Epidermal melanocyte (primary cell): ENCODE data around the gene CFAP161.
A peak's percentile ranks its signal among the peaks of the same experiment; 100 is the strongest.
"Not testable (repeated sequence)": the region's sequence is repeated elsewhere in the genome, so short reads cannot be mapped to it uniquely, and the experiment has no call there.

ENCODE experiments used
- DNase-seq: peaks from one replicate; pipeline ENCODE4 v3.0.0; 2011; ENCODE audit warnings: low spot score; ENCODE audit not compliant: insufficient read length

Gene CFAP161

DNA sequence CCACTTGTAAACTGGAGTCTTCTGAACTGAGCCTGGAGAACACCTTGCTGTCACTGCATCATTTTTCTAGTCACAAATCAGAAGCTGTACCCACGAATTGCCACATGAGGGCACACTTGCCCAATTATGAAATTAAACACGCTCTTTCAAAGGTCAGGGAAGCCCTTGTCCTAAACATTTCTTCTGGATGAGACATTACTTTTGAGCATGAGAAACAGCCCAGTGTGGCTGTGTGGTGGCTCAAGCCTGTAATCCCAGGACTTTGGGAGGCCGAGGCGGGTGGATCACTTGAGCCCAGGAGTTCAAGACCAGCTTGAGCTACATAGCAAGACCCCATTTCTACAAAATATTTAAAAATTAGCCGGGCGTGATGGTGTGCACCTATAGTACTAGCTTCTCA lies 27.5 kb upstream of the CFAP161 start:
- DNase-seq = peak; percentile 77

DNA sequence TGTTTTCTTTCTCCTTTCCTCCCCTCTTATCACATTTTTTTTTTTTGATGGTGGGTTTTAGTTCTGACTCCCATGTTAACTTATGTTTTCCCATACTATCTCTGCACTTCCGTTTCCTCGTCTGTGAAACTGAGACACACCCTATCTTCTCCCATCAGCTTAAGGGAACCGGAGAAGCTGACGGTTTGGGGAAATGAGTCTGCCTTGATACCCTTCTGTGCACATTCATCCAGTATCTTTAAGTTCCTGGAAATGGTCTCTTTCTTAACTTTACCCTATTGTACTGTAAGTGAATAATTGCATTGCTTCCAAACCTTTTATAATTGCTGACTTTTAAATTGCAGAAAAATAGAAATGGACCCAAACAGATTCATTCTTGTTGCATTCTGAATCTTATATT lies 26.2 kb upstream of the CFAP161 start:
- DNase-seq = no peak

DNA sequence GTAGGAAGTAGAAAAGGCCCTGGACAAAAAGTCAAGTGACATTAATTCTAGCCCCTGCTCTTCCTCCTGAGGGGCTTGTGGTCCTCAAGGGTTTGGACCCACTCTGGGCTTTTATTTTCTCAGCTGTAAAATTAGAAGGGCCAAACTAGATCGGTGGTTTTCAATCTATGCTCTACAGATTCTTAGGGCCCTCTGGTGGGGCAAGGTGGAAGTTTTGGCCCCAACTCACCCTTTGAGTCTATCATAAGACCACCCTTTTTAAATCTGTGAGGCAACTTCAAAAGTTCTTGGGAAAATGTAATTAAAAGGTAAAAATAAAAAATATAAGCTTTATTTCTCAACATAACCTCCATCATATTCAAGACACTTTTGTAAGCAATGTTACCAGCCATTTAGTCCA lies 25.6 kb upstream of the CFAP161 start:
- no peak for DNase-seq

- DNase-seq = no peak
These were observed 23.1 kb upstream of the CFAP161 start for GRCh38 chr15:81111018-81111417.

DNA sequence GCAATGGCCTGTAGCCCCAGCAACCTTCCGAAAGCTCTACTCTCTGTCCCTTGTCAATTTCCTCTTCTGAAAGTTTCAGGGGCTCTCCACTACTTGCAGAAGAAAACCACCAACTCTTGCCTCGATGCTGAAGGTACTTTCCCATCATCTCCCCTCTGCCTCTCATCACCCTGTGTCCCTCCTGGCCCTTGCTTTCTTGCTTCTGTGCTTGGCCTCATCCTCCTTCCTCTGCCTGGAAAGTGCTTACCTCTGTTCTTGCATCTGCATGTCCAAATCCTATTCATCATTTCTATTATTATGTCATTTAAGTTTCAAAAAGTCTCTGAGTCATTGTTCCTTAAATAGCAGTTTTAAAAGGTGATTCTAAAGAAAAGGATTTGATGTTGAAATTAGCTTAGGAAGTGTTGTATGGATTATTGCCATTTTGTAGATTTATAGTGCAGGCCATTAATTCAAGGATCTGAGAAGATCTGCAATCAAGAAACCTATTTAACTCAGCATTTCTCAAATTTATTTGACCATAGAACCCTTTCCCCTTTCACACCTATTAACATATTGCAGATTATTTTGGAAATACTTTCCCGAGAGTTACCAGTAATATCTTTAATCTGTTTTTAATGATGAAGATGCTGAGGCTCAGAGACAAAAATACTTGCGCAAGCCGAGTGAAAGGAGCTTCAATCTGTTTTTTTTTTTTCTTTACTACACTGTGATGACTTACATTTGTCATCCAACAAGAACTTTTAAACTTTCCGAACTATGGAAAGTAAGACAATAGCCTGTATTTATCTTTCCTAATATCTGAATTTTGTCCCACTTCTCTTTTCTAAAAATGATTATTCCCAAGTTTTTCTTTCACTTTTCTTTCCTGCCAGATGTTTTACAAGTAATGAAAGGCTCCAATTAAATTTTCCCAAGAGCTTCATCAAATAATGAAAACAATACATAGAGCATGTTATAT lies 22.3 kb upstream of the CFAP161 start:
- DNase-seq = no peak

- DNase-seq = no peak
These were observed 20.8 kb upstream of the CFAP161 start for GRCh38 chr15:81113204-81113657.

GRCh38 chr15:81113861-81114291 lies 20.2 kb upstream of the CFAP161 start:
- DNase-seq = no peak

GRCh38 chr15:81115054-81115939 lies 18.8 kb upstream of the CFAP161 start:
- no peak for DNase-seq

GRCh38 chr15:81117136-81117535 lies 16.9 kb upstream of the CFAP161 start:
- DNase-seq = no peak

DNA sequence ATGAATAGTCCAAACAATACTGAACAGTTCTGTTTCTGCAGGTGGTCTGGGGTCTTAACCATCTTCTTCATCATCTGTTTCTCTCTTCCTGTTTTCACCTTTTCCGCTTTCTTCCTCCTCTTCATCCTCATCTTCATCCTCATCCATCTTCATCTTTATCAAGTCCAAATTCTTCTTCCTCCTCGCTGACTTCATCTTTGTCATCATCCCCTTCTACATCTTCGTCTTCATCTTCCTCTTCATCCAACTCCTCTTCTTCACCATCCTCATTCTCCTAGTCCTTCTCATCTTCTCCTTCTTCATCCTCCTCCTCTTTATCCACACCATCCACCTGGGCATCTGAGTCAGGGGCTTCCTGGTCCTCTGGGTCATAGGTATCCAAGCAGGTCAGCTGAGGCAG lies 16.5 kb upstream of the CFAP161 start:
- no peak for DNase-seq

GRCh38 chr15:81118361-81118760 lies 15.7 kb upstream of the CFAP161 start:
- no peak for DNase-seq

DNA sequence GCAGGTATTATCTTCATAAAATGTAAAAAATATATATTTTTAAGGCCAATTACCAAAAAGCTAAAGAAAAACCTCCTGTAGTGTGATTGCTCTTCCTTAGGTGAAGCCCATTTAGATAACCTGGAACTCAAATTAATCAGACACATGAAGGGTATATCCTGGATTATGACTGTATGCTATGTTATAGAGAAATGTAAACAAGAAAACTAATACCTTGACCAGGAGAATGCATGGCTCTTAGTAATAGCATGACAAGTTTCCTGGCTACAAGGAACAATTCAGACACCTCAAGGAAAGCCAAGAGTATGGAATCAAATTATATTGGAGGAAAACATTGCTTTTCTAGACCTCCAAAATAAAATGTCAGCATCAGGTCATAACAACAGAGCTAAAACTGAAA lies 14.0 kb upstream of the CFAP161 start:
- DNase-seq = no peak

DNA sequence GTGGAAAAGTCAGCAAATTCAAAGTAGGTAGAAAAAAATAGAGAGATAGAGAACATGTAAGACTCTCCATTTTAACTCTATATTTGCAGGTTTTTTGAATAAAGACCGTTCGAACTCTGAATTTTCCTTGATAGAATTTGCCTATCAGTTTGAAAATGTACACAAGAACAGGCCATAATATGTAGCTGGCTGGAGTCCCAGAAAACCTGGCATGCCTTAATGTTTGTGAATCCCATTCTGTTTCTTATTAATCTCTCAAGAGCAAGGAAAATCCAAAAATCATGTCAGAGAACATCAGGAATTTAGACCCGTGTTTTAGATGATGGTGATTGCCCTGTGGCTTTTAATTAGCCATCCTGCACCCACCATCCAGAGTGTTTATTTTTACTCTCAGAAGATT lies 7.2 kb upstream of the CFAP161 start:
- DNase-seq = no peak

DNA sequence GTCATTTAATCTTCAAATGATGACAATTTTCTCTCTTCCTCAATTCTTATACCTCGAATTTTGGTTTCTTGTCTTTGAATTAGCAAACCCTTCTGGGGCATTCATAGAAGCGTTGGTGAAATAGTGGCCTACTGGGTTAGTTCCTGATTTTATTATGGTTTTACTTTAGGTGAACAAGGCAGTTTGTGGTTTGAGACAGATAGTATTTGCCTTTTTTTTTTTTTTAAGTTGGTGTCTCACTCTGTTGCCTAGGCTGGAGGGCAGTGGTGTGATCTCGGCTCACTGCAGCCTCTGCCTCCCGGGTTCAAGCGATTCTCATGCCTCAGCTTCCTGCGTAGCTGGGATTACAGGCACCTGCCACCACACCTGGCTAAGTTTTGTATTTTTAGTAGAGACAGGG lies 7.4 kb downstream of the CFAP161 start:
- DNase-seq = not testable (repeated sequence)

DNA sequence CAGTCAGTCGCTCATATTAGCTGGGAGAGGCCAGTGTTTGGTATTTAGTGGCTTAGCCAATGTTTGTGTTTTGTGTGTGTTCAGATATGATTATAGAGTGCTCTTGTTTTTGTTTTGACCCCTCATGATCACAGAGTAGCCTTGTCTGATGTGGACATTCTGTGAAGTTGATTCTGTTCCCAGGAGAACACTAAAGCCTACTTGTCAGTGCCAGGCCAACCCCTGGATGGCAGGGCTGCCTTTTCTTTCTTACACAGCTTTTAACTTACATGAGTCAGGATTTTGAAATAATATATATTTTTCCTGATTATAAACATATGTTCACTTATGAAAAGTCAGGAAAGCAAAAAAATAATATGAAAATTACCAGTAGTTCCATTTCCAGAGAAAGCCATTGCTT lies 11.9 kb downstream of the CFAP161 start:
- no peak for DNase-seq

- no peak for DNase-seq
These were observed 12.4 kb downstream of the CFAP161 start for GRCh38 chr15:81146466-81146865.

DNA sequence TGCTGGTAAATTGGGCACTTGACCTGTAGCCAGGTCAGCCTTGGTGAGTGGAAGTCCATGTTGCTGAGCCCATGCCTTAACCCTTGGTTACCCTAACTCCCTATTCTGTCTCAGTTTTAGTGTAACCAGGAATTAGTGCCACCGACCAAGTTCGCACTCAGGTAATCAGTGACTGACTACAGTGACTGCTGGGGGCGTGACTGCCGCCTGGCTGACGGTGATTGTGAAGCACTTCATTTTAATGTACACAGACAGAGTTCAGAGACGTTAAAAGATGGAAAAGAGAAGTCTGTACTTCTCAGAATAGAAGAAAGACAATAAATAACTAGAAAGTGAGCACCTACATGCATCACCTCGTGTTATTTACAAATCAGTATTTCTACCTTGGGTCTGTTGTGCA lies 17.3 kb downstream of the CFAP161 start:
- DNase-seq = no peak

- no peak for DNase-seq
These were observed 18.3 kb downstream of the CFAP161 start for GRCh38 chr15:81152339-81152738.

DNA sequence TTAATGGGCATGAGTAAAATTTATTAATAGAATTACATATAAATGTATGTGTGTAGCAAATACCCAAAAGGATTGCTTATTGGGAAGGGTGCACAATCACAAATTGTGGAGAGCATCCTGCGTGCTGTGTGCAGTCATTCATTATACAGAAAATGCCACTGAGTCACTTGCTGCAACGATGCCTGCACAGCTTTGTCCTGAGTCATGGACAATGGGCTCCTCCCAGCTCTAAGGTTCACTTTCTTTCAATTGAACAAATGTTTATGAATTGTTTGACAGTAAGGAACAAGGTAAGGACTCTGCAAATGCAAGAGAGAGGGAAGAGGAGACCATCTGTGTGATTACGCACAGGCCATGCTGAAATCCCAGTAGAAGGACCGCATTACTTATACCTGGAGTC lies 18.7 kb downstream of the CFAP161 start:
- no peak for DNase-seq

GRCh38 chr15:81155375-81156218 lies 21.5 kb downstream of the CFAP161 start:
- peak; percentile 57 for DNase-seq

DNA sequence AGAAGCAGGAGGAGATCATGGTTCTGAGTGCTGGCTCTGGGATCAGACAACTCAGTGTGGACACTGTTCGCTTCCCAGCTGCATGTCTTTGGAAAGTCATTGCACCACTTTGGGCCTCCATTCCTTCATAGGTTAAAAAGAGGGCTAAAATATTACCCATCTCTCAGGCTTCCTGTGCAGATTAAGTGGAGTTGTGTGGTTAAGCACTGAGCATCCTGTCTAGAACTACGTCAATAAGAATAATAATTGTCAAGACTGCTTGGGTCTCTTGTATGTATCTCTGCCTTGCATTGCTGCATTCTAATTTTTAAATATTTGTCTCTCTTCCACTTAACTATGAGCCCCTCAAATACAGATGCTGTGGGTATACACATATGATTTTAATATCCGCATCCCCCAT lies 22.3 kb downstream of the CFAP161 start:
- no peak for DNase-seq
